Measurements from ENCODE around the gene TMEM209.

TMEM209 gene

DNA sequence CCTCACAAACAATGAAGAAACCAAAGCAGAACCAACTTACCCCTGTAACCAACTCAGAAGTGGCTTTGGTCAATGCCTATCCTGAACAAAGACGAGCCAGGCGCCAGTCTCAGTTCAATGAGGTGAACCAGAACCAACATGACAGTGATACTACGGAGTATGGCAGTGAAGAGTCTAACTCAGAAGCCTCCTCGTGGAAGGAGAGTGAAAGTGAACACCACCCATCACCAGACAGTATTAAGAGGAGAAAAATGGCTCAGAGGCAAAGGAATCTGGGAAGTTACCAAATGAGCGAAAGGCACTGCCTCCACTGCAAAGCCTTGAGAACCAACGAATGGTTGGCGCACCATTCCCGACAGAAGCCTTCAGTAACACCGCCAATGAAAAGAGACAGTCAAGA is 10.8 kb upstream of the TMEM209 start:
- CTCF ChIA-PET: interaction anchor here (0.9 to 1.5 kb wide), 3 partner anchors 9 to 14 kb away, joined by 3 read pairs; partner anchors contain the start of gene TMEM209
- POLR2A ChIA-PET: no interaction called here
- TF ChIP-seq CTCF (IDR thresholded peaks at IDR 0.05; ENCODE audit: control extremely low read depth, extremely low read depth, low read depth, missing control alignments): no peak
- DNase-seq (ENCODE audit: extremely low spot score): no peak

DNA sequence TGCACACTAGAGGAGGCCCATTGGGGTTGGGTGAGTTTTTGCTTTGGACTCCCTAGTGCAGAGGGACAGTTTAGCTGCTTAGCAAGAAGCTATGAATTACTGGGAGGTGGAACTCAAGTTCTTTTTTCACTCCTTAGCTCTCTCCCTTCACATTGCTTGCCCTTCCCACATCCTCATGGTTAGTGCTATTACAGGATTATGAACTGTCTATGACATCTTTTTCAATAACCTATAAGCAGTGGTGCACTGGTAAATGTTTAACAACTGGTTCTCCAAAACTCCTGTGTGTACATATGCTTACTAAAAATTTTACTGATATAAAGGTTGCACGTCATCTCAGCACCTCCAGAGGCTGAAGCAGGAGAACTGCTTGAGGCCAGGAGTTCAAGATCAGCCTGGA is 8.6 kb upstream of the TMEM209 start:
- DNase-seq (ENCODE audit: extremely low spot score): no peak
- ChIA-PET POLR2A (no interaction called here), CTCF (interaction anchor here (0.9 to 1.1 kb wide), 2 partner anchors 9 to 142 kb away, joined by 3 read pairs; partner anchors contain the start of gene TMEM209)
- TF ChIP-seq CTCF (IDR thresholded peaks at IDR 0.05; ENCODE audit: control extremely low read depth, extremely low read depth, low read depth, missing control alignments): no peak

- TF ChIP-seq CTCF (IDR thresholded peaks at IDR 0.05; ENCODE audit: control extremely low read depth, extremely low read depth, low read depth, missing control alignments): no peak
- no peak for DNase-seq (ENCODE audit: extremely low spot score)
- POLR2A ChIA-PET: no interaction called here
- CTCF ChIA-PET: interaction anchor here (1.4 to 2.0 kb wide), 2 partner anchors 27 to 548 kb away, joined by 3 to 7 read pairs; no protein-coding TSS in a partner anchor
Observed at GRCh38 chr7:130210181-130210935, 5.2 kb upstream of the TMEM209 start.

DNA sequence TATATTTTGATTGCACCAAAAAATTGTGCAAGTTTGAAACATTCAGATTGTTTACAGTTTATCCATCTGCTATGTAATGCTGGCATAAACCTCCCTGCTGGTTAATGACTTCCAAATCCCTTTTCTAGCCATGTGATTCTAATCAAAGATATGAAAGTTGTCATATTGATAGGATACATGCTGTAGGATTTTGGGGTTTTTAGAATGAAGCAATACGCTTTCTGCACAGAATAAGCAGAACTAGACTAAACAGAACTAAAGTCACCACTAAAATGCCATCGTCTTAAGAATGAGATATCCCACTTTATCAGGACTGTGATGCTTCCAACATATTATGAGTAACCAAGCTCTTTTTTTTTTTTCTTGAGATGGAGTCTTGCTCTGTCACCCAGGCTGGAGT is 3.3 kb upstream of the TMEM209 start:
- CTCF ChIA-PET: interaction anchor here (0.6 to 2.0 kb wide), 4 partner anchors 10 to 88 kb away, joined by 3 to 7 read pairs (median 4); no protein-coding TSS in a partner anchor
- no peak for DNase-seq (ENCODE audit: extremely low spot score)
- POLR2A ChIA-PET: no interaction called here
- no peak for TF ChIP-seq CTCF (IDR thresholded peaks at IDR 0.05; ENCODE audit: control extremely low read depth, extremely low read depth, low read depth, missing control alignments)

- no peak for DNase-seq (ENCODE audit: extremely low spot score)
- CTCF ChIA-PET: interaction anchor here (0.6 kb wide), 1 partner anchor 87 kb away, joined by 3 read pairs; no protein-coding TSS in a partner anchor
- POLR2A ChIA-PET: no interaction called here
- TF ChIP-seq CTCF (IDR thresholded peaks at IDR 0.05; ENCODE audit: control extremely low read depth, extremely low read depth, low read depth, missing control alignments): no peak
Observed at GRCh38 chr7:130207642-130208041, 2.4 kb upstream of the TMEM209 start, which contains the start of gene SSMEM1. Gene SSMEM1 (plus strand): TSS chr7:130207860. CDS start chr7:130207911, 51 bp downstream.

GRCh38 chr7:130207033-130207432 is 1.8 kb upstream of the TMEM209 start:
- POLR2A ChIA-PET: no interaction called here
- CTCF ChIA-PET: no interaction called here
- no peak for TF ChIP-seq CTCF (IDR thresholded peaks at IDR 0.05; ENCODE audit: control extremely low read depth, extremely low read depth, low read depth, missing control alignments)
- DNase-seq (ENCODE audit: extremely low spot score): no peak
